ENCODE measurements around the gene MUS81.
"Not testable (repeated sequence)": the region's sequence is repeated elsewhere in the genome, so short reads cannot be mapped to it uniquely, and the experiment has no call there.

MUS81 gene

DNA sequence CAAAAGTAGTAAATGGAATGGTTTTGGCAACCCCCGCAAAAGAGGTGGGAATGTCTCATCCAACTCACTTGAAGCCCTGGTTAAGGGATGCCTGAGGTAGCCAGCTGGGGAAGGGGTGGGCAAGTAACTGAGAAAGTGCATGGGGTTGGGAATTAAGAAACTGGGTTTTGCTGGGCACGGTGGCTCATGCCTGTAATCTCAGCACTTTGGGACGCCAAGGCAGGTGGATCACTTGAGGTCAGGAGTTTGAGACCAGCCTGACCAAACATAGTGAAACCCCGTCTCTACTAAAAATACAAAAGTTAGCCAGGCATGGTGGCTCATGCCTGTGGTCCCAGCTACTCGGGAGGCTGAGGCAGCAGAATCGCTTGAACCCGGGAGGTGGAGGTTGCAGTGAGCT is 11.5 kb upstream of the MUS81 start:
- not testable (repeated sequence) for DNase-seq

DNA sequence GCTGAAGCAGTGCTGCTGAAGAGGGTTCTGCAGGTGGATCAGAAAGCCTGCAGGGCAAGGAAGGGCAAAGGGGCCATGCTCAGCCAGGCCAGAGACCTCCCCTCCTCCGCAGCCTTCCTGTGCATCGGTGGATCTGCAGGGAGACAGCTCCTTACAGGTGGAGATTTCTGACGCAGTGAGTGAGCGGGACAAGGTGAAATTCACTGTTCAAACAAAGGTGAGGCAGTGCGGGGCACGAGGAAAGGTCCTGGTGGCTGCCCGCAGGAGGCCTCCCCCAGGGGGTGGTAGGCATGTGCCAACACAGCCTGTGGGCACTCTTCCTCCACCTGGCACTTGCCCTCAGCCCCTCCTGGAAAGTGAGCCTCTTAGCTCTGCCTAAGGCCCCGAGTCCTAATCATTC is 10.9 kb upstream of the MUS81 start:
- no peak for DNase-seq

- DNase-seq = no peak
Measured at GRCh38 chr11:65849771-65850216, 10.4 kb upstream of the MUS81 start.

DNA sequence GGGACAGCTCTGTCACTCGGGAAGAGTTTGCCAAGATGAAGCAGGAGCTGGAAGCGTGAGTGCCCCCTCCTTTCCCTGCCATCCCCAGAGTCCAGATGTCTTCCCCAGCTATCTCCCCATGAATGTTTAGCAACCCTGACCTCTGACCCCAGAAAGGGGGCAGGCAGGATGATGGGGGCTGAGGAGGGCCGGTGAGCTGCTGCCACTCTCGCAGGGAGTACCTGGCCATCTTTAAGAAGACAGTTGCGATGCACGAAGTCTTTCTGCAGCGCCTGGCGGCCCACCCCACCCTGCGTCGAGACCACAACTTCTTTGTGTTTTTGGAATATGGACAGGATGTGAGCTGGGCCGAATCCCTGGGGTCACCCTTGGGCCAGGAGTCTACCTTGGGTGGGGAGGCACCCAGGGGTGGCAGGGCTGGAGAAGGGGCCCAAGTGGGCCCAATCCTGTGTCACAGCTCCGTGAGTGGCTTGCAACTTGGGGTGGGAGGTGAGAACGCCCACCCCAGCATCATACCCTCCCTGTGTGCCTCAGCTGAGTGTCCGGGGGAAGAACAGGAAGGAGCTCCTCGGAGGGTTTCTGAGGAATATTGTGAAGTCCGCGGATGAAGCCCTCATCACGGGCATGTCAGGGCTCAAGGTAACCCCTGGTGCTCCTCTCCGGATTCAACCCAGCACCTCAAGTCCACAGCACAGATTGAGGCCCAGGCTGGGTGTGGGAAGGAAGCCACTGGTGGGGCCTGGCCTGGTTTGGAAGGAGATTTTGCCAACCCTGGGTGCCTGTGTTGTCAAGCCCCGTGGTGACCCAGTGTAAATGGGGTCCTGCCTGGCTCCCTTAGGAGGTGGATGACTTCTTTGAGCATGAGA is 9.8 kb upstream of the MUS81 start:
- DNase-seq = no peak

DNA sequence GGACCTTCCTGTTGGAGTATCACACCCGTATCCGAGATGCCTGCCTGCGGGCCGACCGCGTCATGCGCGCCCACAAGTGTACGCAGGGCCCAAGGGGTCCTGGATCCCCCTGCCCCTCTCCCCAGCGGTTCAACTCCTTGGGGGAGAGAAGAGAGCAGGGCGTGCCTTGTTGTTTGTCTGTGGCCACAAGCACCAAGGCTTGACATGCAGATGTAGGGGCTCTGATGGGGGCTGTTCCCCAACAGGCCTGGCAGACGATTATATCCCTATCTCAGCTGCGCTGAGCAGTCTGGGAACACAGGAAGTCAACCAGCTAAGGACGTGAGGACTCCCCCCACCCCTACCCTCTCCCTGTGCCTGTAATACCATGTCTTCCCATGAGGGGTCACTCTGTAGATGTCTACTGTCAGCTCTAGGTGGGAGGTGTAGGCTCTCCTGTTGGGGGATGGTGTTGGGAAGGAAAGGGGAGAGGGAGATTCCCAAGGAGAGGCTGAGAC is 9.1 kb upstream of the MUS81 start:
- DNase-seq = no peak

- no peak for DNase-seq
Measured at GRCh38 chr11:65851811-65852507, 8.3 kb upstream of the MUS81 start.

DNA sequence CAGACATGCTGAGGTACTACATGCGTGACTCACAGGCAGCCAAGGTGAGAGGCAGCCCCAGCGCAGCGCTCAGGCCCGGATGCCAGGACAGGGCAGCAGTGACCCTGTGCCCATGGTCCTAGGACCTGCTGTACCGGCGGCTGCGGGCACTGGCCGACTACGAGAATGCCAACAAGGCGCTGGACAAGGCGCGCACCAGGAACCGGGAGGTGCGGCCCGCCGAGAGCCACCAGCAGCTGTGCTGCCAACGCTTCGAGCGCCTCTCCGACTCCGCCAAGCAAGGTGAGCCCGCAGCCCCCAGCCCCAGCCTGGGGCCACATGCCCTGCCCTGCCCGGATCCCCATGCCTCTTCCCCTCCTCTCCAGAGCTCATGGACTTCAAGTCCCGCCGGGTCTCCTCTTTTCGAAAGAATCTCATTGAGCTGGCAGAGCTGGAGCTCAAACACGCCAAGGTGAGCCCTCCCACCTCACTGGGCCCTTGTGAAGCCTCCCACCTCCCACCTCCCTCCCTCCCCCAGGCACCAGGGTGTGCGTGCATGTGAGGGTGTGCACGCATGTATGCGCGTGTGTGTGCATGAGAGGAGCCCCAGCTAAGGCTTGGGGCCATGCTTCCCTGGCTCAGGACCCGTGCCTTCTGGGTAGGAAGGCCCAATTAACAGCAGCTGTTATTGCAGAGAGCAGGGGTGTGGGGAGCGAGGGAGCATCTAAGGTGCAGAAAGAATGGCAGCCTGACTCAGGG is 7.6 kb upstream of the MUS81 start:
- DNase-seq = no peak

DNA sequence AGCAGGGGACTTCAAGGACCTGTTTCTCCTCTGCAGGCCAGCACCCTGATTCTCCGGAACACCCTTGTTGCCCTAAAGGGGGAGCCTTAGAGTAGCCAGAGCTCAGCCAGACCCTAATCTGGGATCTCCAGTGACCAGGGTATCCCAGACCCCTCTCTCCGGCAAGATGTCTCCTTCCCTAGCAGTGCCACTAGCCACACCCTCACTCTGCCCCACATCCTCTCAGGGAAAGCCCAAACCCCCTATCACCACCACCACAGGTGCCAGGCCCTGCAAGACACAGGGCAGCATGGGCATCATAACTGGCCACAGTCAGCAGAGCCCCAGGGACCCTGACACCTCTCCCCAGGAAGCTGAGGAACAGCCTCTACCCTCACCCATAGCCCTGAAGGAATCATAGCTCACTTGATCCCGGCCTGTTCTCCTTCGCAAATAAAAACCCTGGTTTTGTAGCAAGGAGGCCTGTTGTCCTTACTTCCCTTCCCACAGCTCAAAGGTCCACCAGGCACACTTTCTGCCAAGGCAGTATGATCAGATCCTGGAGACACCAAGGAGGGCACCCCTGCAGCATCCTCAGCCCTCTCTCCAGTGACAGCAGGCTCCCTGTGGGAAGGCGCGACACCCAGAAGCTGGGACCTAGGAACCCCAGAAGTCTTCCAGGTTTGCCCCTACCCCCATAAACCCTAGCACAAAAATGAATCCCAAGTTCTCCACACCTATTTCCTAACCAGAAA is 6.8 kb upstream of the MUS81 start:
- no peak for DNase-seq

- no peak for DNase-seq
Measured at GRCh38 chr11:65854161-65854592, 6.1 kb upstream of the MUS81 start.

DNA sequence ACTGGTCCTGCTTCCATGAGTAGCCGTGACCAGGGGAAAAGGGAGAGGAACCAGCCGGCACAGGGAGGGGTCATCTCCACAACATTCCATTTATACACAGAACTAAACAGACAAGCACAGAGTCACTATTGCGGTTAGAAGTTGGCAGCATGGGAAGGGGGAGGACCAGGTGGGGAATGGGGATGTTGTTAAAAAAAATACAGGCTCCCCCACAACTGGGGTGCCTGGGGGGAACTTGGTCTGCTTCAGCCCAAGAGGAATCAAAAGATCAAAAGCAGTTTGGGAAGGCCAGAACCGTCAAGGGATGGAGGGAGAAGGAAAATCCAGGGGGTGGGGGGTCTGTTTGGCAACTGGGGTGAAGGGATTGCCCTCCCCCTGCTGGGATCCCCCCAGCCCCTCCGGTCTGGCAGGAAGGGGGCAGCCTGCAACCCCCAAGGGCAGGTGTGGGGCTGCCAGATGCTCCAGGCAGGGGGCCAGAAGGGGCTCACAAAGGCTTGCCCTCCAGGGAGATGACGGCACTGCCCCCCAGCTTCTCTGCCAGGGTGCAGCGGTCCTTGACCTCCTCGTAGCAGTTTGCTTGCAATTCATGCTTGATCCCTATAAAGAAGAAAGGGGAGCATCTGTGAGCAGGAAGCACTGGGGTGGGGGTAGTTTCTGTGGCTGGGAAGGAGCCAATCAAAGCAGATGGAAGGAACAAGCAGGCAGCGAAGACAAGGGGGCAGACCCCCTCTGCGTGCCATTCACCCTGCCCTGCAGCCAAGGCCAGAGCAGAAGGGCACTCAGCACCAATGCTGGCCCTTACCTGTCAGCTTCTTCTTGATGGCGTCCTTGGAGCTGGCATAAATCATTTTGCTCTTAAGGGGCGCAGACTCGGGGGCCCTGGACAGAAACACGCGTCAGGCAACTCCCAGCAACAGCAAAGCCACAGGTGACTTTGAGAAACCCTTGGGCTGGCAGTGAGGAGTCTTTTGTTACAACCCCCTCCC is 5.1 kb upstream of the MUS81 start:
- DNase-seq = no peak

GRCh38 chr11:65855927-65856363 is 4.3 kb upstream of the MUS81 start:
- DNase-seq = no peak

- DNase-seq = peak; percentile 74
Measured at GRCh38 chr11:65856689-65857499, 3.3 kb upstream of the MUS81 start.

DNA sequence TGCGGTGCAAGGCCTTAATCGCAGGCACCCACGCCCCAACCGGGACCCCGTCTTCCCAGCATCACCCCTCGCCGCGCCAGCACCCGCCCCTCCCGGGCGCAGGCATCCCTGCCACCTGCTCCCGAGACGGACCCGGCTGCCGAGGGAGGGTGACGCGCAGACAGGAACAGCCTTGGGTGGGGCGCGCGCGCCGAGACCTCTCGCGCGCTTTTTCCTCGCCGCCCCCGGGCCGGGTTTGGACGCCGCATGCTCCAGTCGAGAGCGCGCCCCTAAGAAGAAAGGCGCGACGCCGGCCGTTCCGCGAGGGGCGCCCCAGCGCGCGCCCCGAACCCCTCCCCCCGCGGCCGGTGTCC is 2.8 kb upstream of the MUS81 start:
- DNase-seq = peak; percentile 56

DNA sequence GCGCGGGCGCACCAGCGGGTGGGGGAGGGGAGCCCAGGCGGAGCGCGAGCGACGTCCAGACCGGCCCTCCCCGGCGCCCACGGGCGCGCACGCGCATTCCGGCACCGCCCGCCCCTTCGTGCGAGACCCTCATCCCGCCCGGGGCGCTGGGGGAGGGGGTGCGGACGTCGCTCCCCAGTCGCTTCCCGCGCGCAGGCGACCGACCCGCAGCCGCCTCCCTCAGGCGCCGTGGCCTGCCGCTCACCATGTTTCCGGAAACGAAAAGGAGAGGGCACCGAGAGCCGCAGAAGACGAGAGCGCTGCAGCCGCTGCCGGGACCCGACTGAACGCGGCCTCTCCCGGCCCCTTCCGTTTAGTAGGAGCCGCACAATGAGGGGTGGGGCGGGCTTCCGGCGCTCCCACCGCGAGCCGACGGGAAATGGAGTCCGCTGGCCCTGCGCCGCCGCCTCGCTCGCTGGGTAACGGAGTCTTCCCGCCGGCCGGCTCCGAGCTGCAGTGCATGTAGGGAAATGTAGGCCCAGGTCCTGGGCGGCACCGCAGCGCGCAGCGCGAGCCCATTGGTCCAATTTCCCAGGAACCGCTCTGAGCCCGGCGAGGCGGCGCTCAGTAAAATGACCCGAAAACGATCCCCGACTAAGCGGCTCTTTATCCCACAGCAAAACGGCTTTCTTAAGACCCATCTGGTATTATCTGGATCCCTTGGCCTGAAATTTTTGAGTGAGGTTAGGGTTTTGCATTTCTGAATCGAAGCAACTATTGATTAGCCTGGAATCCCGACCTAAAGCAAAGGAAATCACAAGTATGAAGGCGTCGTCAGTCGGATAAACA is 2.2 kb upstream of the MUS81 start, which contains the start of gene CFL1:
Gene CFL1 (minus strand): TSS at position 328 of the 828 bp plus-strand sequence. CDS start 81 bp downstream, at position 247.
- DNase-seq = peak; percentile 95

- DNase-seq = no peak
Measured at GRCh38 chr11:65858681-65859087, 1.5 kb upstream of the MUS81 start.

DNA sequence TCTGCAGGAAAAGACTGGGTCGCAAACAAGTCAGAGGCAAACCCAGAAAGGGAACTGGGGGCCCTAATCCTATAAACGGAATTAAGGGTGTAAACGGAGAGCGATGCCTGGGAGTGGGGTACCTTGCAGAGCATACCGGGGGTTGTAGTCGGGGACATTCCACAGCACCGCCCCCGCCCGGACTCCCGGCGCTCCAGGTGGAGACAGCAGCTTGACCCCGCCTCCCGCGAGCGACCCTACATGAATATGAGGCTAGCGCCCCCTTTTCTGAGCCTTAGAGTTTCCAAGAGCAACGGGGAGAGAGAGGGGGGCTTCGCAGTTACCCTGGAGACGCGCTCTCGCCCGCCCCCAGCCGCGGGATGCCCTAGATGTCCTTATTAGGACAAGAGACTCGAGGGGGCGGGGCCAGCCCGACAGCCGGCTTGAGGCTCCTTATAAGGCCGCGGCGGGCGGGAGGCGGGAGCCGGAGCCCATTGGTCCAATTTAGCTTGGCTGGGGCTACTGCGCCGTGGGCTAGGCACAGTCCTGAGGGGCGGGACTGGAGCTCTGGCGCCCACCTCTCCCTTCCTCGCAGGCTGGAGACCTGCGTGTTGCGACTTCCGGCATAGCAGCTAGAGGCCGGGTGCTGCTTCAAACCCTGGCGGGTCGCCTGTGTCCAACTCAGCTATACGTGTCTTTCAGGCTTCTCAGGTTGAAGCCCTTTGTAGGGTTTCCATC is 980 bp upstream of the MUS81 start:
- DNase-seq = peak; percentile 96

DNA sequence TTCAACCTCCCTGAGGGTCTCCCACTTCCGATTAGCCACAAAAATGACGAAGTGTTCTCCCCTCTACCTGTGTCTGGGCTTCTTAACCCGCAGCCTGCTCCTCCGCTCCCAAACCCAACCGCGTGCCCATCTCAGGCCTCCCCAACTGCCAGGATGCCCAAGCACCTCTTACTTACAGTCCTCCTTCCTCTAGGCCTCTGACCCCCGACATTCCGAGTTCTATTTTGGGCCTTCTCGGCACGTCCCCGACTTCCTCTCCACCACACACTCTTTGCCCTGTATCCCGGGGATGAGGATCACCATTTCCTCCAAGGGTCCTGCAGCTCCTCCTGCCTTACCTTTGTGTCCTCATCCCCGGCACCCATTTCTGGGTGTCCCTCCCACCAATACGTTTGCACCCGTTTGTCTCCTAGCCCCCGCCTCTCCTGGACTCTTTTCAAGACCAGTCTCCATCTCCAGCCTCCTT is 388 bp upstream of the MUS81 start:
- no peak for DNase-seq

GRCh38 chr11:65861165-65861505 is 902 bp downstream of the MUS81 start:
- DNase-seq = no peak
